Epithelial cell of proximal tubule (primary cell): ENCODE data around the gene COX4I1. TPM values are rescaled to one million over a fixed set of nuclear protein-coding genes. Genes with fewer than 3 reads are reported as not detected.

Source experiments
- DNase-seq: peaks from one replicate; pipeline ENCODE4 v3.0.0-alpha.2; 2011; ENCODE audit warnings: low read depth
- H3K4me3 ChIP-seq: 2 replicates; pipeline ENCODE4 v1.5.1; 2011; ENCODE audit warnings: low read depth, mild to moderate bottlenecking, low read length
- total RNA-seq: library from RNA; depleted of rRNA; stranded (reverse); fragments of >200 nt; gene quantifications from 2 replicates; pipeline ENCODE4 v1.2.3, GENCODE V29; 2015
- TF ChIP-seq, protein P1 (sequence below): conservative IDR thresholded peaks from 2 replicates; pipeline ENCODE4 v1.5.1; 2012; ENCODE audit warnings: low read depth, mild to moderate bottlenecking, low read length

COX4I1 gene
- 620 and 824 TPM in 2 replicates for total RNA-seq

DNA sequence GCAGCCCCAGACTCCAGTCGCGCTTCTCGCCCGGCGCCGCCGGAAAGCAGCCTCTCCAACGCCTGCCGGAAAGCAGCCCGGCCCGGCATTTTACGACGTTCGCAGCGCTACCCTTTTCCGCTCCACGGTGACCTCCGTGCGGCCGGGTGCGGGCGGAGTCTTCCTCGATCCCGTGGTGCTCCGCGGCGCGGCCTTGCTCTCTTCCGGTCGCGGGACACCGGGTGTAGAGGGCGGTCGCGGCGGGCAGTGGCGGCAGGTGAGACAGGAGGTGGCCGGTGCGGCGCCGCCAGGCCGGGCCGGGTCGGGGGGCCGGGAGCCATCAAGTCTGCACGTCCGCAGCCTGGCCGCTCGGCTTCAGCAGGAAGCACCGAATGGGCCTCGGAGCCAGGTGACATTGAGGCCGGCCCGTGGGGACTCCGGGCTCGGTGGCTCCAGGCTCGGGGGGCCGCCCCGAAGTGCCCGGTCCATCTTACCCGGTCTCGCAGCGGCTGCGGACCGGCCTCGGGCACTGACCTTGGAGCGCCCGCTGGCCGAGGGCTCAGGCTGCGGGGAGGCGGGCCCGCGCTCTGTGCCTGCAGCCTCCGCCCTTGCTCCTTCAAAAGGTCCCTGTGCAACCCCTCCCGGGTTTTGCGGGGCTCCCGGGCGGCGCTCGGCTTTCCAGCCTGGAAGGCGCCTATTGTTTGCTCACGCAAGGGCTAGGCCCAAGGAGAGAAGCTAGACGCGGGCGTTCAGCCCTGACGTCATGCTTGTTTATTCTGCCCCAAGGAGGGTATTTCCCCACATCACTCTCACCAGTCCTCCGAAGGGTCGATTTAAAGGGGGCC, at the start of gene COX4I1, which contains the start of gene EMC8:
Gene COX4I1 (plus strand): TSS at position 199 of the 824 bp plus-strand sequence. CDS start 1,511 bp downstream, outside the sequence.
Gene EMC8 (minus strand): TSS at position 48 of the 824 bp plus-strand sequence. CDS start 249 bp downstream, outside the sequence.
- TF ChIP-seq, protein P1, sequence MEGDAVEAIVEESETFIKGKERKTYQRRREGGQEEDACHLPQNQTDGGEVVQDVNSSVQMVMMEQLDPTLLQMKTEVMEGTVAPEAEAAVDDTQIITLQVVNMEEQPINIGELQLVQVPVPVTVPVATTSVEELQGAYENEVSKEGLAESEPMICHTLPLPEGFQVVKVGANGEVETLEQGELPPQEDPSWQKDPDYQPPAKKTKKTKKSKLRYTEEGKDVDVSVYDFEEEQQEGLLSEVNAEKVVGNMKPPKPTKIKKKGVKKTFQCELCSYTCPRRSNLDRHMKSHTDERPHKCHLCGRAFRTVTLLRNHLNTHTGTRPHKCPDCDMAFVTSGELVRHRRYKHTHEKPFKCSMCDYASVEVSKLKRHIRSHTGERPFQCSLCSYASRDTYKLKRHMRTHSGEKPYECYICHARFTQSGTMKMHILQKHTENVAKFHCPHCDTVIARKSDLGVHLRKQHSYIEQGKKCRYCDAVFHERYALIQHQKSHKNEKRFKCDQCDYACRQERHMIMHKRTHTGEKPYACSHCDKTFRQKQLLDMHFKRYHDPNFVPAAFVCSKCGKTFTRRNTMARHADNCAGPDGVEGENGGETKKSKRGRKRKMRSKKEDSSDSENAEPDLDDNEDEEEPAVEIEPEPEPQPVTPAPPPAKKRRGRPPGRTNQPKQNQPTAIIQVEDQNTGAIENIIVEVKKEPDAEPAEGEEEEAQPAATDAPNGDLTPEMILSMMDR: no peak

DNA sequence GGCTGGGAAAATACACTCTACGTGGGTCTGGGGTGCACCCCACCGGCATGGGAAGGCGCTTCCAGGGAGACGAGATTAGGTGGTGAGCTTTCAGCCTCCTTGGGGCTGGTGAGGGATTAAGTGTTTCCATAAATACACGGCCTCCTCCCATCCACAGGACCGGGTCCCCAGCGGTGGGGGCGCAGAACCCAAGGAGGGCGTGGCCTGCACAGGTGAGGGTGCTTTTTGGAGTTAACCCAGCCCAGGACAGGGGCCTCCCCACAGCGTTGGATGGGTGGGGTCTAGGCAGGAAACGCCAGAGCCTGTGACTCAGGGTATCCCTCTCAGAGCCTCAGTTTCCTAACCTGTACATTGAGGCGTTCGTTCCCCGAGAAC, 49.7 kb upstream of the COX4I1 start:
- TF ChIP-seq, protein P1: no peak
- no peak for DNase-seq

More for the DNA sequence above, at the start of gene COX4I1, which contains the start of gene EMC8:
- peak; percentile 42 for DNase-seq
- H3K4me3 ChIP-seq: peak within 1 kb of the TSS; percentile 97

DNA sequence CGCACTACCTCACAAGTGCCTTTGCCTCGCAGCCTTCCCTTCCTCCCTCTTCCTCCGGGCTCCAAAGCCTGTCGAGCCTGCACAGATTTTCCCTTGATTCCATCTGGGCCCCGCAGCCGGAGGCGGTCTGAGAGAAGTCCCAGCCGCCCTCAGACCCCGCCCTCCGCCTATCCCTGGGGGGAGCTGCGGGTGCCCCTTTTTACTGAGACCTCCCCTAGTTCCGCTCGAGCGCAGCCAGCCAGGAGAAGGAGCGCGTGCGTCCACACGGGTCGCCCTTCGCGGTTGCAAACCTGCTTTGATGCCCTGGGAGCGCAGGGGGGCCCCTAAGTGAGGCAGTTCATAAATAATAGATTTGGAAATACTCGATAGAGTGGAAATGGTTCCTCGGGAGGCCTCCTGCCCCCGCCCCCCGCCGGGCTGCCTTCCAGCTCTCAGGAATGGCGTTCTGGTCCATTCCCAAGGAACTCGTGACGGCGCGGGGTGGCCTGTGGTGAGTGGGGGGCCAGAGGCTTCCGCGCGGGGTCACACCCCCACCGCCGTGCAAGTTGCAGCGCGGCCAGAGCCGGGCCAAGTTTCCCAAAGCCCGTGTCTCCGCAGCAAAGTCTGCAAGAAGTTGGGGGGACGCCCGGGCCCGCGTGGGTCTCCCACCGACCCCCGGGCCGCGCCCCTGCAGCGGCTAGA, 49.2 kb upstream of the COX4I1 start:
- no peak for DNase-seq
- H3K4me3 ChIP-seq: peak overlapping the region; percentile 58

More for the DNA sequence above, 49.7 kb upstream of the COX4I1 start:
- no peak overlapping the region for H3K4me3 ChIP-seq

DNA sequence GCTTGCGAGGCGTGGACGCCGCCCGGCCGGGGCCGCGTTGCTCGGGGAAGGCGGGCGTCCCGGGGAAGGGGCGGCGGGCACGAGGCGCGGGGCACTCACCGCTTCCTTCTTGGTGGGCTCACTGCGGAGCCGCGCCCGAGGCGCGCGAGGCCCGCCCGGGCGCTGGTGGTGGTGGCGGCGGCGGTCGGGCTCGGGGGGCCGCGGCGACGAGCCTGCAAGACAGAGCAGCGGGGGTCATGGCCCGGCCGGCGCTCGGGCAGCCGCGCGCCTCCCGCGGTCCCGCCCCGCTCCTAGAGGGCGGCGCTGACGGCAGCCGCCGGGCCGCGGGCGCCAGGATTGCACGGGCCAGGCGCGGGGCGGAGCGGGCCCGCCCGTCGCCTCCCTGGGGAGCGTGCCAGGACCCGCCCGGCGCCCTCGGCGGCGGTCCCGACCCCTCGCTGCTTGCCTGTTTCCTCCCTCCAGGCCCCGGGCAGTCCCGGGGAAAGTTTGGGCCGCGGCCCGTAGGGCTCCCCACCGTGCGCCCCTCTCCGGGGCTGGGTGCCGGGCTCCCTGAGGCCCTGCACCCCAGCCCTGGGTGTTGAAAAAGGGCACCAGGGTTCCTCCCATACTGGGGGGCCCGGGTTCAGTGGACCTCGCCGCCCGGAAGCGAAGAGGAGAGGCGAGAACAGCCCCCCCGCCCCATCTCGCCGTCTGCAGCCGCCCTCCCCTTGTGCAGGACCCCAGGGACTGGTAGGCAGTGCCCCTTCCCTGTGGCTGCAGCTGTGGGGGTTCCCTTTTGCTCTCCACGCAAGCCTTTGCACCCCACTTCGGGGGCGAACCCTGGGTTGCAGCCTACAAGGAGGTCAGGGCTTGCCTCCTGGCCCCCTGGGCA, 48.4 kb upstream of the COX4I1 start, which contains the start of gene C16orf74:
Gene C16orf74 (minus strand): TSS at position 270 of the 871 bp plus-strand sequence. CDS start 15,879 bp downstream, outside the sequence.
- H3K4me3 ChIP-seq: peak within 1 kb of the TSS; percentile 58
- DNase-seq: no peak
- TF ChIP-seq, protein P1: no peak

More for the DNA sequence above, 49.2 kb upstream of the COX4I1 start:
- TF ChIP-seq, protein P1: no peak

DNA sequence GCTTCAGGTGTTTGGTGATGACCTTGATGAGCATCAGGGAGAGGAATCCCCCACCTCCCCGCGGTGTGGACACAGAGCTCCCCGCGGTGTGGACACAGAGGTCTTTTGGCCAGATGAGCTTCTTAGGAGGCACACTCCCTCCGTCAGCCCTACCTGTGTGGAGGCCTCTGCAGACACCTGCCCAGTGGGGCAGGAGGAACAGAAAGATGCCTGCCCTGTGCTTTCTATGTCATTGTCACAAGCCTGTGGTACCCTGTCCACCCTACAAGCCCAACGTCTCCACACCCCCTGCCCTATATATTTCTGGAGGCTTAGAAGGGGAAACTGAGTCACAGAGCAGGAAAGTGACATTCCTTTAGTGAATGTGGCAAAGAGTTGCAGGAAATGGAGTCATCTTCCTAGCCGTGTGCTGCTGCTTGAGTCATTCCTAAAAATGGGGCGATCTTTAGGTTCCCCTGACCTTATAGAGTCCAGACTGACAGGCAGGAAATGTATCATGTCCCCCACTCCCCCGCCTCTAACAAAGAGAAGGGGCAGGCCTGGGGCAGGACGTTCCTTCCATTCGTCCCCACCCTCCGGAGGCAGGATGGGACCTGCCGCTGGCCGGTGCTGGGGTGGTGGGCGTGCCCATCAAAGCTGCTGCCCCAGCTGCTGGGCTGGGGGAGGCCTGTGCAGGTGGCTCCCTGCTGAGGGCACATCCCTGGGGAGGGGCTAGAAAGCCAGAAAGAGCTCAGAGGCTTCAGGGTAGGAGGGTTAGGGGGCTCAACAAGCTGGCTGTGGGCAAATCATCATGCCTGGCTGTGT, 47.6 kb upstream of the COX4I1 start:
- TF ChIP-seq, protein P1: no peak
- DNase-seq: no peak
- H3K4me3 ChIP-seq: no peak overlapping the region
